ENCODE data around the gene LRFN2. TPM values are rescaled to one million over a fixed set of nuclear protein-coding genes. Genes with fewer than 3 reads are reported as not detected.

LRFN2 gene
- polyA plus RNA-seq, 1 experiment = not detected

- no peak for TF ChIP-seq CTCF (IDR thresholded peaks at IDR 0.05; ENCODE audit: low read depth, low read length)
- ChIA-PET POLR2A (no interaction called here), CTCF (no interaction called here)
- Histone ChIP-seq H3K4me3 (ENCODE audit: low read depth, low read length) (no peak overlapping the region), H3K27me3 (ENCODE audit: control insufficient read depth, insufficient read depth, low read length) (no peaks in the 10 kb centered on the region), H3K27ac (ENCODE audit: low read depth, low read length) (no peak overlapping the region), H3K9me3 (ENCODE audit: control insufficient read depth, insufficient read depth, low read length) (no peaks in the 10 kb centered on the region)
- no peak for DNase-seq (ENCODE audit: low read depth, low spot score)
Observed at GRCh38 chr6:40520084-40520483, 67.1 kb downstream of the LRFN2 start.

- ChIA-PET CTCF (no interaction called here), POLR2A (no interaction called here)
- Histone ChIP-seq H3K27ac (ENCODE audit: low read depth, low read length) (no peak overlapping the region), H3K27me3 (ENCODE audit: control insufficient read depth, insufficient read depth, low read length) (no peaks in the 10 kb centered on the region), H3K4me3 (ENCODE audit: low read depth, low read length) (no peak overlapping the region), H3K9me3 (ENCODE audit: control insufficient read depth, insufficient read depth, low read length) (no peaks in the 10 kb centered on the region)
- no peak for TF ChIP-seq CTCF (IDR thresholded peaks at IDR 0.05; ENCODE audit: low read depth, low read length)
- no peak for DNase-seq (ENCODE audit: low read depth, low spot score)
Observed at GRCh38 chr6:40517654-40518053, 69.5 kb downstream of the LRFN2 start.

- no peak for TF ChIP-seq CTCF (IDR thresholded peaks at IDR 0.05; ENCODE audit: low read depth, low read length)
- no peak overlapping the region for H3K27ac ChIP-seq (ENCODE audit: low read depth, low read length)
- H3K4me3 ChIP-seq (ENCODE audit: low read depth, low read length) = no peak overlapping the region
- ChIA-PET CTCF (no interaction called here), POLR2A (no interaction called here)
- no peaks in the 10 kb centered on the region for H3K27me3 ChIP-seq (ENCODE audit: control insufficient read depth, insufficient read depth, low read length)
- no peaks in the 10 kb centered on the region for H3K9me3 ChIP-seq (ENCODE audit: control insufficient read depth, insufficient read depth, low read length)
- DNase-seq (ENCODE audit: low read depth, low spot score) = no peak
Observed at GRCh38 chr6:40516429-40516828, 70.7 kb downstream of the LRFN2 start.

GRCh38 chr6:40512340-40512739 is 74.8 kb downstream of the LRFN2 start:
- Histone ChIP-seq H3K4me3 (ENCODE audit: low read depth, low read length) (no peak overlapping the region), H3K27me3 (ENCODE audit: control insufficient read depth, insufficient read depth, low read length) (no peaks in the 10 kb centered on the region), H3K9me3 (ENCODE audit: control insufficient read depth, insufficient read depth, low read length) (no peaks in the 10 kb centered on the region), H3K27ac (ENCODE audit: low read depth, low read length) (no peak overlapping the region)
- DNase-seq (ENCODE audit: low read depth, low spot score) = no peak
- ChIA-PET CTCF (no interaction called here), POLR2A (no interaction called here)
- TF ChIP-seq CTCF (IDR thresholded peaks at IDR 0.05; ENCODE audit: low read depth, low read length) = no peak

- H3K27me3 ChIP-seq (ENCODE audit: control insufficient read depth, insufficient read depth, low read length) = no peaks in the 10 kb centered on the region
- H3K4me3 ChIP-seq (ENCODE audit: low read depth, low read length) = no peak overlapping the region
- no peak for TF ChIP-seq CTCF (IDR thresholded peaks at IDR 0.05; ENCODE audit: low read depth, low read length)
- POLR2A ChIA-PET = no interaction called here
- CTCF ChIA-PET = no interaction called here
- H3K27ac ChIP-seq (ENCODE audit: low read depth, low read length) = no peak overlapping the region
- H3K9me3 ChIP-seq (ENCODE audit: control insufficient read depth, insufficient read depth, low read length) = no peaks in the 10 kb centered on the region
- DNase-seq (ENCODE audit: low read depth, low spot score) = no peak
Observed at GRCh38 chr6:40511884-40512283, 75.3 kb downstream of the LRFN2 start.
